HG02610 (cell line): ENCODE measurements around the gene TGM4.

Experiments
- ATAC-seq: cut with Tn5 transposase; IDR thresholded peaks from one replicate; pipeline ENCODE4 v1.9.1; 2021; ENCODE audit warnings: mild to moderate bottlenecking, moderate library complexity; ENCODE audit not compliant: unreplicated experiment

TGM4 gene

GRCh38 chr3:44950275-44950734 is 75.9 kb downstream of the TGM4 start:
- no peak for ATAC-seq

GRCh38 chr3:44952689-44953088 is 78.3 kb downstream of the TGM4 start:
- no peak for ATAC-seq

GRCh38 chr3:44954304-44954703 is 79.9 kb downstream of the TGM4 start:
- ATAC-seq = no peak

GRCh38 chr3:44954962-44955361 is 80.6 kb downstream of the TGM4 start:
- ATAC-seq = peak; percentile 77

GRCh38 chr3:44955917-44956316 is 81.5 kb downstream of the TGM4 start:
- ATAC-seq = no peak

- ATAC-seq = no peak
Observed at GRCh38 chr3:44957986-44958385, 83.6 kb downstream of the TGM4 start.

- no peak for ATAC-seq
Observed at GRCh38 chr3:44958386-44958785, 84.0 kb downstream of the TGM4 start.

GRCh38 chr3:44960387-44961026 is 86.1 kb downstream of the TGM4 start:
- peak; percentile 61 for ATAC-seq

GRCh38 chr3:44961888-44962287 is 87.5 kb downstream of the TGM4 start:
- no peak for ATAC-seq

GRCh38 chr3:44962621-44963393 is 88.4 kb downstream of the TGM4 start:
- ATAC-seq = no peak

GRCh38 chr3:44963571-44964325 is 89.3 kb downstream of the TGM4 start:
- no peak for ATAC-seq
